Aorta (tissue), 5 donors: ENCODE results near the gene PRTG. TPM values are rescaled to one million over a fixed set of nuclear protein-coding genes. Genes with fewer than 3 reads are reported as not detected.
A peak's percentile ranks its signal among the peaks of the same experiment; 100 is the strongest.
"Not testable (repeated sequence)": the region's sequence is repeated elsewhere in the genome, so short reads cannot be mapped to it uniquely, and the experiment has no call there.

Experiments used
- ATAC-seq: fragments of 200-7000 bp; cut with Tn5 transposase; one replicate; pipeline ENCODE4 v1.9.1; 2022; ENCODE audit warnings: moderate library complexity; ENCODE audit not compliant: low FRiP score
- DNase-seq, 2 donors: peaks; one replicate each; pipeline ENCODE4 v3.0.0-alpha.2; 2020
- H3K27ac ChIP-seq, 2 donors: one replicate each; pipeline ENCODE4 v1.5.1; 2013; ENCODE audit warnings: low read length in 2 of 2, mild to moderate bottlenecking in 2 of 2, moderate library complexity in 2 of 2, control low read depth in 1 of 2, inconsistent platforms in 1 of 2, low read depth in 1 of 2
- H3K27me3 ChIP-seq, 2 donors: one replicate each; pipeline ENCODE4 v1.6.1; 2013; ENCODE audit warnings: control low read depth in 1 of 2, low read length in 1 of 2, mild to moderate bottlenecking in 1 of 2, moderate library complexity in 1 of 2; ENCODE audit not compliant: insufficient read depth in 2 of 2, control insufficient read depth in 1 of 2
- H3K36me3 ChIP-seq, 2 donors: one replicate each; pipeline ENCODE4 v1.6.1; 2013; ENCODE audit warnings: control low read depth in 1 of 2, low read length in 1 of 2, mild to moderate bottlenecking in 1 of 2; ENCODE audit not compliant: insufficient read depth in 2 of 2, control insufficient read depth in 1 of 2
- H3K4me1 ChIP-seq, 2 donors: one replicate each; pipeline ENCODE4 v1.6.1; 2013; ENCODE audit warnings: low read length in 2 of 2, control low read depth in 1 of 2, mild to moderate bottlenecking in 1 of 2, moderate library complexity in 1 of 2; ENCODE audit not compliant: insufficient read depth in 2 of 2, control insufficient read depth in 1 of 2
- H3K4me3 ChIP-seq, 2 donors: one replicate each; pipeline ENCODE4 v1.5.1; 2013; ENCODE audit warnings: low read length in 2 of 2, control low read depth in 1 of 2, mild to moderate bottlenecking in 1 of 2
- H3K9me3 ChIP-seq: one replicate; pipeline ENCODE4 v1.6.1; 2013; ENCODE audit warnings: mild to moderate bottlenecking, low read length; ENCODE audit not compliant: control insufficient read depth
- WGBS, 2 donors: extraction: QIAGEN DNeasy Blood & Tissue Kit; methylation state at CpG; one replicate each; pipeline ENCODE4 v1.1.7; 2013; 5-methylcytosine and 5-hydroxymethylcytosine counted together
- intact Hi-C, 2 donors: fragments of 100-400 bp; cut with DNase I; formaldehyde crosslinking; loops; one replicate each; pipeline versions ENCODE4 v1.14.2 to v1.15.0; 2022
- polyA plus RNA-seq, 2 donors: library from polyadenylated mRNA; stranded (reverse); fragments of 200-250 nt; gene quantifications; one replicate each; pipeline ENCODE4 v1.2.3, GENCODE V29; 2013
- total RNA-seq, 2 donors: library from RNA; stranded (reverse); fragmentation: NEBNext Ultra II Directional; extraction: Animal tissue kit (Norgen Biotek cat#: 25700); gene quantifications; one replicate each; pipeline ENCODE4 v1.2.1, GENCODE V29; 2021
- donor health status: healthy with polysubstance abuse.
- donor health status: Bipolar disorder and iron deficiency.
- donor health status: DM: no; HTN: no; CAD: no.
- donor health status: DM: no; HTN: no; CAD: no.
- donor health status: DM: yes; HTN: yes; CAD: no.

Gene PRTG
- total and polyA plus RNA-seq, 4 donors: 0.13 to 4.4 (median 2.1) TPM; not detected in 1

- H3K36me3 ChIP-seq, H3K9me3 ChIP-seq, H3K27me3 ChIP-seq, H3K27ac ChIP-seq, ATAC-seq, H3K4me3 ChIP-seq, intact Hi-C loops, H3K4me1 ChIP-seq, DNase-seq: not testable (repeated sequence)
- 95 to 96% methylated on average over 5 of the region's 5 CpGs for WGBS, 2 donors
Observed at GRCh38 chr15:55753433-55753832, 10.5 kb upstream of the PRTG start.

GRCh38 chr15:55750706-55751105 lies 7.8 kb upstream of the PRTG start:
- WGBS, 2 donors: 86 to 90% methylated on average over 2 of the region's 2 CpGs
- no peak overlapping the region for H3K4me3 ChIP-seq
- DNase-seq: no peak
- H3K27ac ChIP-seq: no peak overlapping the region
- no peaks in the 10 kb centered on the region for H3K4me1 ChIP-seq
- ATAC-seq: no peak
- H3K27me3 ChIP-seq: no peaks in the 10 kb centered on the region
- H3K36me3 ChIP-seq: no peaks in the 10 kb centered on the region
- no peaks in the 10 kb centered on the region for H3K9me3 ChIP-seq
- intact Hi-C loops: no loop called here

GRCh38 chr15:55743729-55744655 lies 1.0 kb upstream of the PRTG start:
- Histone ChIP-seq H3K4me1 (no peaks in the 10 kb centered on the region), H3K27me3 (no peaks in the 10 kb centered on the region), H3K36me3 (no peaks in the 10 kb centered on the region), H3K9me3 (no peaks in the 10 kb centered on the region), H3K4me3 (peak overlapping the region; percentile 61 to 80), H3K27ac (no peak overlapping the region)
- WGBS, 2 donors: 31% methylated on average over 21 of the region's 21 CpGs
- no peak for ATAC-seq
- no peak for DNase-seq
- intact Hi-C loops: no loop called here

- H3K36me3 ChIP-seq: no peaks in the 10 kb centered on the region
- DNase-seq (peak; percentile 56 to 81), ATAC-seq (peak; percentile 40)
- intact Hi-C loops: no loop called here
- no peaks in the 10 kb centered on the region for H3K27me3 ChIP-seq
- WGBS, 2 donors: 0 to 1% methylated on average over 21 to 52 of the region's 52 CpGs
- H3K4me1 ChIP-seq: no peaks in the 10 kb centered on the region
- H3K4me3 ChIP-seq: peak overlapping the region; percentile 61 to 80
- no peak overlapping the region for H3K27ac ChIP-seq
- no peaks in the 10 kb centered on the region for H3K9me3 ChIP-seq
Observed at GRCh38 chr15:55742498-55742926, 440 bp downstream of the PRTG start.

- no peaks in the 10 kb centered on the region for H3K27me3 ChIP-seq
- H3K4me3 ChIP-seq: peak overlapping the region; percentile 61 to 80
- no peak overlapping the region for H3K27ac ChIP-seq
- WGBS, 2 donors: 3 to 4% methylated on average over 34 of the region's 34 CpGs
- H3K9me3 ChIP-seq: no peaks in the 10 kb centered on the region
- H3K36me3 ChIP-seq: no peaks in the 10 kb centered on the region
- DNase-seq: no peak
- H3K4me1 ChIP-seq: no peaks in the 10 kb centered on the region
- intact Hi-C loops: no loop called here
- ATAC-seq: no peak
Observed at GRCh38 chr15:55741833-55742497, 987 bp downstream of the PRTG start.

GRCh38 chr15:55740981-55741832 lies 1.7 kb downstream of the PRTG start:
- Histone ChIP-seq H3K4me1 (no peaks in the 10 kb centered on the region), H3K9me3 (no peaks in the 10 kb centered on the region), H3K36me3 (no peaks in the 10 kb centered on the region), H3K4me3 (peak overlapping the region; percentile 61 to 80), H3K27ac (no peak overlapping the region), H3K27me3 (no peaks in the 10 kb centered on the region)
- intact Hi-C loops: no loop called here
- WGBS, 2 donors: 34% methylated on average over 21 of the region's 21 CpGs
- ATAC-seq: no peak
- no peak for DNase-seq

GRCh38 chr15:55740359-55740878 lies 2.5 kb downstream of the PRTG start:
- DNase-seq (no peak), ATAC-seq (no peak)
- Histone ChIP-seq H3K36me3 (no peaks in the 10 kb centered on the region), H3K27me3 (no peaks in the 10 kb centered on the region), H3K4me3 (no peak overlapping the region), H3K4me1 (no peaks in the 10 kb centered on the region), H3K9me3 (no peaks in the 10 kb centered on the region), H3K27ac (no peak overlapping the region)
- 77 to 82% methylated on average over 11 of the region's 11 CpGs for WGBS, 2 donors
- intact Hi-C loops: no loop called here

GRCh38 chr15:55739641-55740040 lies 3.3 kb downstream of the PRTG start:
- Histone ChIP-seq H3K36me3 (no peaks in the 10 kb centered on the region), H3K9me3 (no peaks in the 10 kb centered on the region), H3K4me3 (no peak overlapping the region), H3K27me3 (no peaks in the 10 kb centered on the region), H3K27ac (no peak overlapping the region), H3K4me1 (no peaks in the 10 kb centered on the region)
- no peak for ATAC-seq
- intact Hi-C loops: no loop called here
- WGBS, 2 donors: 100% methylated on average over 1 of the region's 1 CpG
- no peak for DNase-seq
